Activated CD8-positive, alpha-beta T cell treated with anti-CD3 and anti-CD28 coated beads for 36 hours (primary cell): Measurements from ENCODE around the gene CCDC7. TPM values are rescaled to one million over a fixed set of nuclear protein-coding genes. Genes with fewer than 3 reads are reported as not detected.

Experiments used
- ATAC-seq: fragments of 200-7000 bp; cut with Tn5 transposase; one replicate; pipeline ENCODE4 v1.10.0; 2021; ENCODE audit warnings: mild to moderate bottlenecking, moderate library complexity
- CTCF ChIA-PET: fragments of 350-600 bp; sonication (Branson Sonifier 250); formaldehyde crosslinking; loops from one replicate; lab custom pipeline; 2021; ENCODE audit warnings: antibody characterized with exemption; lab: Charles Lee
- POLR2A ChIA-PET: fragments of 350-600 bp; sonication (Branson Sonifier 250); formaldehyde crosslinking; loops from one replicate; lab custom pipeline; 2021; ENCODE audit warnings: antibody characterized with exemption; lab: Charles Lee
- DNase-seq: peaks from one replicate; pipeline ENCODE4 v3.0.0-alpha.2; 2020
- H3K27ac Mint-ChIP-seq: one replicate; pipeline ENCODE4 v1.8.0; 2021; ENCODE audit warnings: mild to moderate bottlenecking, mixed read lengths
- H3K27me3 Mint-ChIP-seq: one replicate; pipeline ENCODE4 v1.8.0; 2021; ENCODE audit warnings: mixed read lengths
- H3K36me3 Mint-ChIP-seq: one replicate; pipeline ENCODE4 v1.8.0; 2021; ENCODE audit warnings: low read depth, mixed read lengths
- H3K4me1 Mint-ChIP-seq: one replicate; pipeline ENCODE4 v1.8.0; 2021; ENCODE audit warnings: low read depth, mixed read lengths
- H3K4me3 Mint-ChIP-seq: one replicate; pipeline ENCODE4 v1.8.0; 2021; ENCODE audit warnings: mild to moderate bottlenecking, moderate library complexity, mixed read lengths
- H3K9me3 Mint-ChIP-seq: one replicate; pipeline ENCODE4 v1.8.0; 2021; ENCODE audit warnings: mixed read lengths
- CTCF ChIP-seq: fragments of 200-600 bp; IDR thresholded peaks from one replicate; pipeline ENCODE4 v1.8.0; 2022; ENCODE audit warnings: antibody characterized with exemption, mild to moderate bottlenecking
- intact Hi-C: fragments of 100-400 bp; cut with micrococcal nuclease; formaldehyde crosslinking; loops from one replicate; pipeline ENCODE4 v1.10.0; 2022
- total RNA-seq, 2 experiments: library from RNA; stranded (reverse); gene quantifications; one replicate each; pipeline ENCODE4 v1.2.3, GENCODE V29; 2021

CCDC7 gene
- total RNA-seq, 2 experiments from 2014 or later: 5.5 to 10.4 TPM

GRCh38 chr10:32888161-32888927, 442.4 kb downstream of the CCDC7 start:
- H3K27me3 Mint-ChIP-seq: no peaks in the 10 kb centered on the region
- no peak for ATAC-seq
- CTCF ChIA-PET: no interaction called here

GRCh38 chr10:32889631-32890212, 443.8 kb downstream of the CCDC7 start:
- Mint-ChIP-seq H3K9me3 (no peaks in the 10 kb centered on the region), H3K27ac (no peak overlapping the region)
- TF ChIP-seq CTCF: no peak

More at GRCh38 chr10:32888161-32888927, 442.4 kb downstream of the CCDC7 start:
- H3K36me3 Mint-ChIP-seq: no peaks in the 10 kb centered on the region
- POLR2A ChIA-PET: no interaction called here
- TF ChIP-seq CTCF: no peak
- intact Hi-C loops: no loop called here
- H3K9me3 Mint-ChIP-seq: no peaks in the 10 kb centered on the region
- no peak overlapping the region for H3K27ac Mint-ChIP-seq
- DNase-seq: no peak
- H3K4me1 Mint-ChIP-seq: peaks cover 5% of the 10 kb centered on the region
- no peak overlapping the region for H3K4me3 Mint-ChIP-seq

GRCh38 chr10:32890444-32890843, 444.5 kb downstream of the CCDC7 start:
- CTCF ChIA-PET: no interaction called here
- no peaks in the 10 kb centered on the region for H3K27me3 Mint-ChIP-seq
- no peak for ATAC-seq
- H3K4me3 Mint-ChIP-seq: no peak overlapping the region
- intact Hi-C loops: no loop called here
- no peak overlapping the region for H3K27ac Mint-ChIP-seq
- H3K36me3 Mint-ChIP-seq: no peaks in the 10 kb centered on the region
- peaks cover 5% of the 10 kb centered on the region for H3K4me1 Mint-ChIP-seq
- no peak for DNase-seq
- no peak for TF ChIP-seq CTCF
- POLR2A ChIA-PET: interaction anchor here (0.6 kb wide), 1 partner anchor 383 kb away, joined by 3 read pairs; no protein-coding TSS in a partner anchor
- no peaks in the 10 kb centered on the region for H3K9me3 Mint-ChIP-seq

More at GRCh38 chr10:32889631-32890212, 443.8 kb downstream of the CCDC7 start:
- intact Hi-C loops: no loop called here
- ChIA-PET CTCF (no interaction called here), POLR2A (no interaction called here)
- no peak for DNase-seq
- H3K27me3 Mint-ChIP-seq: no peaks in the 10 kb centered on the region
- H3K4me3 Mint-ChIP-seq: no peak overlapping the region
- H3K36me3 Mint-ChIP-seq: no peaks in the 10 kb centered on the region
- peaks cover 5% of the 10 kb centered on the region for H3K4me1 Mint-ChIP-seq
- no peak for ATAC-seq

GRCh38 chr10:32891261-32891660, 445.3 kb downstream of the CCDC7 start:
- H3K27me3 Mint-ChIP-seq: no peaks in the 10 kb centered on the region
- no peaks in the 10 kb centered on the region for H3K9me3 Mint-ChIP-seq
- ATAC-seq (no peak), DNase-seq (no peak)
- peaks cover 2% of the 10 kb centered on the region for H3K36me3 Mint-ChIP-seq
- no peak overlapping the region for H3K27ac Mint-ChIP-seq
- TF ChIP-seq CTCF: no peak
- POLR2A ChIA-PET: no interaction called here
- peaks cover 5% of the 10 kb centered on the region for H3K4me1 Mint-ChIP-seq
- CTCF ChIA-PET: no interaction called here
- intact Hi-C loops: no loop called here
- no peak overlapping the region for H3K4me3 Mint-ChIP-seq

GRCh38 chr10:32893434-32893833, 447.5 kb downstream of the CCDC7 start:
- ChIA-PET CTCF (no interaction called here), POLR2A (no interaction called here)
- peaks cover 18% of the 10 kb centered on the region for H3K36me3 Mint-ChIP-seq
- intact Hi-C loops: no loop called here
- DNase-seq (no peak), ATAC-seq (no peak)
- no peaks in the 10 kb centered on the region for H3K27me3 Mint-ChIP-seq
- peaks cover 5% of the 10 kb centered on the region for H3K4me1 Mint-ChIP-seq
- no peak overlapping the region for H3K4me3 Mint-ChIP-seq
- H3K9me3 Mint-ChIP-seq: no peaks in the 10 kb centered on the region
- no peak overlapping the region for H3K27ac Mint-ChIP-seq
- TF ChIP-seq CTCF: no peak
